Testis (tissue), 3 donors: Measurements from ENCODE around the gene TRIM38. TPM values are rescaled to one million over a fixed set of nuclear protein-coding genes. Genes with fewer than 3 reads are reported as not detected.
A peak's percentile ranks its signal among the peaks of the same experiment; 100 is the strongest.

ENCODE experiments used
- DNase-seq: peaks from one replicate; pipeline ENCODE4 v3.0.0-alpha.2; 2019
- H3K27ac ChIP-seq, 2 donors: fragments of 200-600 bp; sonication (generic); one replicate each; pipeline ENCODE4 v1.5.1; 2019
- H3K27me3 ChIP-seq: fragments of 200-600 bp; sonication (generic); one replicate; pipeline ENCODE4 v1.5.1; 2019
- H3K36me3 ChIP-seq: fragments of 200-600 bp; sonication (generic); one replicate; pipeline ENCODE4 v1.5.1; 2017; ENCODE audit warnings: low read depth; ENCODE audit errors: missing control alignments
- H3K4me1 ChIP-seq: fragments of 200-600 bp; sonication (generic); one replicate; pipeline ENCODE4 v1.5.1; 2019
- H3K4me3 ChIP-seq, 2 donors: fragments of 200-600 bp; sonication (generic); one replicate each; pipeline ENCODE4 v1.5.1; 2017 to 2019
- H3K9me3 ChIP-seq: fragments of 200-600 bp; sonication (generic); one replicate; pipeline ENCODE4 v1.5.1; 2017
- CTCF ChIP-seq, 3 experiments: fragments of 450-650 bp in 2 of 3; fragments of 200-600 bp in 1 of 3; sonication (generic) in 1 of 3; IDR thresholded peaks; one replicate each; pipeline ENCODE4 v1.5.1; 2016 to 2019; ENCODE audit warnings: antibody characterized with exemption in 3 of 3, mild to moderate bottlenecking in 2 of 3, moderate library complexity in 1 of 3
- POLR2A ChIP-seq: fragments of 450-650 bp; IDR thresholded peaks from one replicate; pipeline ENCODE4 v1.6.1; 2017; ENCODE audit warnings: antibody characterized with exemption, mild to moderate bottlenecking, moderate library complexity
- WGBS, 2 donors: methylation state at CpG; one replicate each; pipeline ENCODE4 v1.1.5; 2018; 5-methylcytosine and 5-hydroxymethylcytosine counted together
- intact Hi-C: fragments of 100-400 bp; cut with DNase I; formaldehyde crosslinking; loops from one replicate; pipeline ENCODE4 v1.15.1; 2023; ENCODE audit warnings: low total_unique reads
- polyA plus RNA-seq: library from polyadenylated mRNA; stranded (reverse); fragments of 350-450 nt; fragmentation: Illumina TruSeq; extraction: RNeasy Lipid Tissue Mini Kit (QIAGEN cat#74804); gene quantifications from one replicate; pipeline ENCODE4 v1.2.3, GENCODE V29; 2014; ENCODE audit warnings: low read depth, low replicate concordance; ENCODE audit not compliant: insufficient read depth
- total RNA-seq, 2 donors: library from RNA; depleted of rRNA; stranded (reverse); fragments of >200 nt; gene quantifications; one replicate each; pipeline ENCODE4 v1.2.3, GENCODE V29; 2016

The TRIM38 gene
- total and polyA plus RNA-seq, 3 donors from 2014 or later: 3.2 to 9.1 (median 5.3) TPM

GRCh38 chr6:26025894-26026832 is 63.6 kb downstream of the TRIM38 start:
- Histone ChIP-seq H3K4me1 (peaks cover 4% of the 10 kb centered on the region), H3K27me3 (no peaks in the 10 kb centered on the region), H3K27ac (peak overlapping the region; percentile 87 to 95), H3K4me3 (peak overlapping the region; percentile 71 to 76), H3K9me3 (no peaks in the 10 kb centered on the region), H3K36me3 (no peaks in the 10 kb centered on the region)
- no peak for TF ChIP-seq POLR2A
- peak; percentile 74 to 87 (median 84) for TF ChIP-seq CTCF (IDR thresholded peaks at IDR 0.05)
- intact Hi-C loops: no loop called here
- peak; percentile 97 for DNase-seq
- 1% methylated on average over 23 of the region's 23 CpGs for WGBS, 2 donors

GRCh38 chr6:26026833-26027490 is 64.4 kb downstream of the TRIM38 start:
- Histone ChIP-seq H3K27ac (peak overlapping the region; percentile 87 to 95), H3K4me3 (peak overlapping the region; percentile 71 to 76), H3K27me3 (no peaks in the 10 kb centered on the region), H3K4me1 (peaks cover 9% of the 10 kb centered on the region), H3K9me3 (no peaks in the 10 kb centered on the region), H3K36me3 (no peaks in the 10 kb centered on the region)
- intact Hi-C loops: no loop called here
- peak; percentile 98 for TF ChIP-seq POLR2A
- no peak for TF ChIP-seq CTCF (IDR thresholded peaks at IDR 0.05)
- WGBS, 2 donors: 0% methylated on average over 31 to 44 of the region's 44 CpGs
- peak; percentile 96 for DNase-seq

GRCh38 chr6:26027491-26028211 is 65.0 kb downstream of the TRIM38 start:
- peak overlapping the region; percentile 87 to 95 for H3K27ac ChIP-seq
- peak overlapping the region; percentile 71 to 76 for H3K4me3 ChIP-seq
- TF ChIP-seq POLR2A: no peak
- TF ChIP-seq CTCF (IDR thresholded peaks at IDR 0.05): no peak
- intact Hi-C loops: no loop called here
- H3K36me3 ChIP-seq: no peaks in the 10 kb centered on the region
- 42 to 45% methylated on average over 9 of the region's 9 CpGs for WGBS, 2 donors
- no peak for DNase-seq
- no peaks in the 10 kb centered on the region for H3K27me3 ChIP-seq
- H3K4me1 ChIP-seq: peaks cover 9% of the 10 kb centered on the region
- no peaks in the 10 kb centered on the region for H3K9me3 ChIP-seq

GRCh38 chr6:26028212-26028745 is 65.7 kb downstream of the TRIM38 start:
- DNase-seq: no peak
- no peak overlapping the region for H3K4me3 ChIP-seq
- no peaks in the 10 kb centered on the region for H3K27me3 ChIP-seq
- no peak overlapping the region for H3K27ac ChIP-seq
- WGBS, 2 donors: 80 to 84% methylated on average over 6 of the region's 6 CpGs
- intact Hi-C loops: no loop called here
- TF ChIP-seq CTCF (IDR thresholded peaks at IDR 0.05): no peak
- TF ChIP-seq POLR2A: no peak
- no peaks in the 10 kb centered on the region for H3K9me3 ChIP-seq
- peaks cover 9% of the 10 kb centered on the region for H3K4me1 ChIP-seq
- H3K36me3 ChIP-seq: no peaks in the 10 kb centered on the region
